Liver (tissue), 9 donors: ENCODE results near the gene FSD1L. TPM values are rescaled to one million over a fixed set of nuclear protein-coding genes. Genes with fewer than 3 reads are reported as not detected.

Experiments
- DNase-seq: peaks from one replicate; pipeline ENCODE4 v3.0.0-alpha.2; 2017; ENCODE audit warnings: low spot score
- H3K27ac ChIP-seq, 2 donors: one replicate each; pipeline ENCODE4 v1.7.0; 2013; ENCODE audit warnings: inconsistent platforms in 2 of 2, low read length in 2 of 2, control low read depth in 1 of 2, low read depth in 1 of 2, mild to moderate bottlenecking in 1 of 2
- H3K27me3 ChIP-seq, 4 donors: one replicate each; pipeline versions ENCODE4 v1.6.1 to v1.7.0; 2013; ENCODE audit warnings: low read length in 3 of 4, inconsistent platforms in 1 of 4, mild to moderate bottlenecking in 1 of 4, moderate library complexity in 1 of 4; ENCODE audit not compliant: control insufficient read depth in 4 of 4, insufficient read depth in 4 of 4
- H3K36me3 ChIP-seq, 4 donors: one replicate each; pipeline versions ENCODE4 v1.6.1 to v1.7.0; 2013; ENCODE audit warnings: low read length in 3 of 4, mild to moderate bottlenecking in 3 of 4, low read depth in 1 of 4, moderate library complexity in 1 of 4; ENCODE audit not compliant: control insufficient read depth in 4 of 4, insufficient read depth in 3 of 4
- H3K4me1 ChIP-seq, 4 donors: one replicate each; pipeline versions ENCODE4 v1.6.1 to v1.7.0; 2013; ENCODE audit warnings: low read length in 3 of 4, mild to moderate bottlenecking in 3 of 4, moderate library complexity in 1 of 4; ENCODE audit not compliant: control insufficient read depth in 4 of 4, insufficient read depth in 4 of 4
- H3K4me3 ChIP-seq, 3 donors: one replicate each; pipeline versions ENCODE4 v1.6.1 to v1.7.0; 2013; ENCODE audit warnings: low read length in 3 of 3, control low read depth in 1 of 3, low read depth in 1 of 3, mild to moderate bottlenecking in 1 of 3
- H3K9ac ChIP-seq, 2 donors: one replicate each; pipeline ENCODE4 v1.7.0; 2013; ENCODE audit warnings: low read length in 2 of 2, mild to moderate bottlenecking in 2 of 2, moderate library complexity in 2 of 2, control low read depth in 1 of 2, low read depth in 1 of 2
- H3K9me3 ChIP-seq, 4 donors: one replicate each; pipeline versions ENCODE4 v1.6.1 to v1.7.0; 2013; ENCODE audit warnings: low read length in 3 of 4; ENCODE audit not compliant: control insufficient read depth in 4 of 4
- ATF3 ChIP-seq: IDR thresholded peaks from 2 replicates; pipeline ENCODE4 v1.6.1; 2016; ENCODE audit warnings: antibody characterized with exemption
- CTCF ChIP-seq: fragments of 150-350 bp; IDR thresholded peaks from 2 replicates; pipeline ENCODE4 v1.5.1; 2017; ENCODE audit warnings: improper control_type of control experiment, low read depth, low read length; ENCODE audit not compliant: missing input control
- EGR1 ChIP-seq, 2 donors: IDR thresholded peaks; 2 replicates each; pipeline ENCODE4 v1.6.1; 2016 to 2018; ENCODE audit warnings: antibody characterized with exemption in 2 of 2, low read depth in 2 of 2
- GABPA ChIP-seq, 2 donors: IDR thresholded peaks in 1 of 2; conservative IDR thresholded peaks in 1 of 2; 2 replicates each; pipeline ENCODE4 v1.6.1; 2016; ENCODE audit warnings: antibody characterized with exemption in 2 of 2, mild to moderate bottlenecking in 1 of 2, moderate library complexity in 1 of 2
- HNF4A ChIP-seq, 2 donors: conservative IDR thresholded peaks; 2 replicates each; pipeline ENCODE4 v1.6.1; 2016; ENCODE audit warnings: antibody characterized with exemption in 2 of 2, mild to moderate bottlenecking in 2 of 2
- MAX ChIP-seq: IDR thresholded peaks from 2 replicates; pipeline ENCODE4 v1.6.1; 2016; ENCODE audit warnings: antibody characterized with exemption
- NR2F2 ChIP-seq: IDR thresholded peaks from 2 replicates; pipeline ENCODE4 v1.6.1; 2016; ENCODE audit warnings: antibody characterized with exemption
- RAD21 ChIP-seq, 2 donors: IDR thresholded peaks; 2 replicates each; pipeline ENCODE4 v1.6.1; 2016; ENCODE audit warnings: antibody characterized with exemption in 2 of 2, mild to moderate bottlenecking in 2 of 2
- REST ChIP-seq: IDR thresholded peaks from 2 replicates; pipeline ENCODE4 v1.6.1; 2016; ENCODE audit warnings: antibody characterized with exemption, mild to moderate bottlenecking
- ZBTB33 ChIP-seq: IDR thresholded peaks from 2 replicates; pipeline ENCODE4 v1.6.1; 2016; ENCODE audit warnings: antibody characterized with exemption
- WGBS: extraction: QIAGEN DNeasy Blood & Tissue Kit; methylation state at CpG from one replicate; pipeline ENCODE4 v1.1.7; 2013; 5-methylcytosine and 5-hydroxymethylcytosine counted together
- polyA plus RNA-seq, 2 donors: library from polyadenylated mRNA; stranded (reverse) in 1 of 2; unstranded in 1 of 2; fragments of 200-250 nt in 1 of 2; fragments of >200 nt in 1 of 2; fragmentation: Nextera tagmentation in 1 of 2; extraction: Ambion mirVana in 1 of 2; gene quantifications; one replicate each; pipeline versions ENCODE4 v1.2.1 to v1.2.3, GENCODE V29; 2013 to 2015
- total RNA-seq, 2 donors: library from RNA; depleted of rRNA; stranded (reverse); fragments of >200 nt; gene quantifications; one replicate each; pipeline ENCODE4 v1.2.3, GENCODE V29; 2014
- donor health status: healthy.
- donor health status: healthy.
- donor health status: healthy.
- donor health status: healthy.
- donor health status: healthy.

FSD1L gene
- total and polyA plus RNA-seq, 4 donors: 0.38 to 3.6 (median 1.9) TPM

- TF ChIP-seq REST: no peak
- TF ChIP-seq MAX: no peak
- no peak for TF ChIP-seq HNF4A (conservative IDR thresholded peaks at IDR 0.05)
These were observed 32.2 kb upstream of the FSD1L start (continued) for GRCh38 chr9:105415662-105415980.

GRCh38 chr9:105416840-105417239, 31.0 kb upstream of the FSD1L start:
- H3K4me3 ChIP-seq: no peak overlapping the region
- TF ChIP-seq MAX (no peak), REST (no peak), RAD21 (IDR thresholded peaks at IDR 0.05) (no peak), CTCF (no peak), ZBTB33 (no peak), EGR1 (IDR thresholded peaks at IDR 0.05; ENCODE audit: low read depth in 2 of 2) (no peak), HNF4A (conservative IDR thresholded peaks at IDR 0.05) (no peak), GABPA (IDR thresholded peaks at IDR 0.05 in 1 of 2, conservative IDR thresholded peaks at IDR 0.05 in 1 of 2) (no peak), ATF3 (no peak), NR2F2 (no peak)
- peak overlapping the region in 1 of 2 donors; percentile 1 for H3K9ac ChIP-seq
- no peak for DNase-seq
- H3K9me3 ChIP-seq: no peaks in the 10 kb centered on the region
- peak overlapping the region; percentile 75 to 90 for H3K27ac ChIP-seq
- H3K27me3 ChIP-seq: no peaks in the 10 kb centered on the region
- 45% methylated on average over 1 of the region's 1 CpG for WGBS
- H3K36me3 ChIP-seq: no peaks in the 10 kb centered on the region
- peaks cover 4 to 58% (median 53%) of the 10 kb centered on the region in 4 donors for H3K4me1 ChIP-seq
